Measurements from ENCODE around the gene CPEB2.

- TF ChIP-seq PATZ1 (CRISPR knock-in tag; IDR thresholded peaks at IDR 0.05; ENCODE audit: borderline replicate concordance) = no peak
- no peak for TF ChIP-seq SNAI2 (CRISPR knock-in tag; IDR thresholded peaks at IDR 0.05)
Observed at GRCh38 chr4:15006416-15007024, 4.2 kb downstream of the CPEB2 start.

All from SK-N-SH treated with all-trans-retinoic acid at 6 μM for 48 hours (cell line).